ENCODE data around the gene PIK3R2. TPM values are rescaled to one million over a fixed set of nuclear protein-coding genes. Genes with fewer than 3 reads are reported as not detected.

Gene PIK3R2
- total RNA-seq, 1 donor: 36.7 TPM

GRCh38 chr19:18197941-18198340 lies 45.0 kb downstream of the PIK3R2 start:
- no peak for TF ChIP-seq CTCF (IDR thresholded peaks at IDR 0.05; ENCODE audit: insufficient read depth, low read length)
- H3K4me3 ChIP-seq (ENCODE audit: low read depth, low read length): no peak overlapping the region
- no peak for DNase-seq (ENCODE audit: low read depth)

- no peak overlapping the region for H3K4me3 ChIP-seq (ENCODE audit: low read depth, low read length)
- DNase-seq (ENCODE audit: low read depth): no peak
- TF ChIP-seq CTCF (IDR thresholded peaks at IDR 0.05; ENCODE audit: insufficient read depth, low read length): no peak
These were observed 45.4 kb downstream of the PIK3R2 start for GRCh38 chr19:18198374-18198773.

GRCh38 chr19:18202397-18202777 lies 49.4 kb downstream of the PIK3R2 start:
- no peak for DNase-seq (ENCODE audit: low read depth)
- TF ChIP-seq CTCF (IDR thresholded peaks at IDR 0.05; ENCODE audit: insufficient read depth, low read length): no peak
- peak overlapping the region; percentile 97 for H3K4me3 ChIP-seq (ENCODE audit: low read depth, low read length)

GRCh38 chr19:18202778-18203407 lies 49.9 kb downstream of the PIK3R2 start:
- TF ChIP-seq CTCF (IDR thresholded peaks at IDR 0.05; ENCODE audit: insufficient read depth, low read length): peak; percentile 44
- H3K4me3 ChIP-seq (ENCODE audit: low read depth, low read length): peak overlapping the region; percentile 97
- no peak for DNase-seq (ENCODE audit: low read depth)

GRCh38 chr19:18203408-18203862 lies 50.5 kb downstream of the PIK3R2 start:
- no peak for TF ChIP-seq CTCF (IDR thresholded peaks at IDR 0.05; ENCODE audit: insufficient read depth, low read length)
- H3K4me3 ChIP-seq (ENCODE audit: low read depth, low read length): peak overlapping the region; percentile 97
- no peak for DNase-seq (ENCODE audit: low read depth)

GRCh38 chr19:18203863-18204393 lies 51.0 kb downstream of the PIK3R2 start, which contains the start of gene RAB3A:
TSS of gene RAB3A (minus strand) at chr19:18204042. CDS start at chr19:18202740, 1,302 bp downstream.
- H3K4me3 ChIP-seq (ENCODE audit: low read depth, low read length): peak within 1 kb of the TSS; percentile 97
- DNase-seq (ENCODE audit: low read depth): peak; percentile 100
- no peak for TF ChIP-seq CTCF (IDR thresholded peaks at IDR 0.05; ENCODE audit: insufficient read depth, low read length)
